Liver (tissue), 3 donors: ENCODE data around the gene ZNF747.

Experiments
- CTCF ChIP-seq: fragments of 150-350 bp; IDR thresholded peaks from 2 replicates; pipeline ENCODE4 v1.5.1; 2017; ENCODE audit warnings: improper control_type of control experiment, low read depth, low read length; ENCODE audit not compliant: missing input control
- GABPA ChIP-seq, 2 donors: IDR thresholded peaks in 1 of 2; conservative IDR thresholded peaks in 1 of 2; 2 replicates each; pipeline ENCODE4 v1.6.1; 2016; ENCODE audit warnings: antibody characterized with exemption in 2 of 2, mild to moderate bottlenecking in 1 of 2, moderate library complexity in 1 of 2
- HNF4G ChIP-seq: IDR thresholded peaks from 2 replicates; pipeline ENCODE4 v1.6.1; 2016; ENCODE audit warnings: antibody characterized with exemption
- RAD21 ChIP-seq, 2 donors: IDR thresholded peaks; 2 replicates each; pipeline ENCODE4 v1.6.1; 2016; ENCODE audit warnings: antibody characterized with exemption in 2 of 2, mild to moderate bottlenecking in 2 of 2
- TAF1 ChIP-seq: conservative IDR thresholded peaks from 2 replicates; pipeline ENCODE4 v1.6.1; 2016; ENCODE audit warnings: antibody characterized with exemption, mild to moderate bottlenecking
- YY1 ChIP-seq: IDR thresholded peaks from 2 replicates; pipeline ENCODE4 v1.6.1; 2016; ENCODE audit warnings: antibody characterized with exemption, mild to moderate bottlenecking
- ZBTB33 ChIP-seq: IDR thresholded peaks from 2 replicates; pipeline ENCODE4 v1.6.1; 2016; ENCODE audit warnings: antibody characterized with exemption
- TF ChIP-seq, protein P1 (sequence below): IDR thresholded peaks from 2 replicates; pipeline ENCODE4 v1.6.1; 2016; ENCODE audit warnings: antibody characterized with exemption, mild to moderate bottlenecking
- donor health status: healthy.
- donor health status: healthy.

GRCh38 chr16:30554557-30555314, 20.1 kb upstream of the ZNF747 start:
- TF ChIP-seq CTCF (no peak), ZBTB33 (no peak), HNF4G (no peak), YY1 (no peak), TAF1 (no peak), RAD21 (IDR thresholded peaks at IDR 0.05) (no peak), GABPA (IDR thresholded peaks at IDR 0.05 in 1 of 2, conservative IDR thresholded peaks at IDR 0.05 in 1 of 2) (no peak)
- TF ChIP-seq, protein P1, sequence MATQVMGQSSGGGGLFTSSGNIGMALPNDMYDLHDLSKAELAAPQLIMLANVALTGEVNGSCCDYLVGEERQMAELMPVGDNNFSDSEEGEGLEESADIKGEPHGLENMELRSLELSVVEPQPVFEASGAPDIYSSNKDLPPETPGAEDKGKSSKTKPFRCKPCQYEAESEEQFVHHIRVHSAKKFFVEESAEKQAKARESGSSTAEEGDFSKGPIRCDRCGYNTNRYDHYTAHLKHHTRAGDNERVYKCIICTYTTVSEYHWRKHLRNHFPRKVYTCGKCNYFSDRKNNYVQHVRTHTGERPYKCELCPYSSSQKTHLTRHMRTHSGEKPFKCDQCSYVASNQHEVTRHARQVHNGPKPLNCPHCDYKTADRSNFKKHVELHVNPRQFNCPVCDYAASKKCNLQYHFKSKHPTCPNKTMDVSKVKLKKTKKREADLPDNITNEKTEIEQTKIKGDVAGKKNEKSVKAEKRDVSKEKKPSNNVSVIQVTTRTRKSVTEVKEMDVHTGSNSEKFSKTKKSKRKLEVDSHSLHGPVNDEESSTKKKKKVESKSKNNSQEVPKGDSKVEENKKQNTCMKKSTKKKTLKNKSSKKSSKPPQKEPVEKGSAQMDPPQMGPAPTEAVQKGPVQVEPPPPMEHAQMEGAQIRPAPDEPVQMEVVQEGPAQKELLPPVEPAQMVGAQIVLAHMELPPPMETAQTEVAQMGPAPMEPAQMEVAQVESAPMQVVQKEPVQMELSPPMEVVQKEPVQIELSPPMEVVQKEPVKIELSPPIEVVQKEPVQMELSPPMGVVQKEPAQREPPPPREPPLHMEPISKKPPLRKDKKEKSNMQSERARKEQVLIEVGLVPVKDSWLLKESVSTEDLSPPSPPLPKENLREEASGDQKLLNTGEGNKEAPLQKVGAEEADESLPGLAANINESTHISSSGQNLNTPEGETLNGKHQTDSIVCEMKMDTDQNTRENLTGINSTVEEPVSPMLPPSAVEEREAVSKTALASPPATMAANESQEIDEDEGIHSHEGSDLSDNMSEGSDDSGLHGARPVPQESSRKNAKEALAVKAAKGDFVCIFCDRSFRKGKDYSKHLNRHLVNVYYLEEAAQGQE: no peak
